ENCODE results near the gene MBNL3. TPM values are rescaled to one million over a fixed set of nuclear protein-coding genes. Genes with fewer than 3 reads are reported as not detected.
A peak's percentile ranks its signal among the peaks of the same experiment; 100 is the strongest.

Gene MBNL3
- total RNA-seq, 1 donor from 2014 or later: 21.8 TPM

- no peak for DNase-seq (ENCODE audit: low read depth, low spot score)
- Mint-ChIP-seq H3K27me3 (ENCODE audit: low read depth) (no peaks in the 10 kb centered on the region), H3K4me1 (peaks cover 7% of the 10 kb centered on the region), H3K36me3 (ENCODE audit: low read depth) (no peaks in the 10 kb centered on the region), H3K9me3 (no peaks in the 10 kb centered on the region), H3K27ac (ENCODE audit: unreplicated experiment) (no peak overlapping the region), H3K4me3 (no peak overlapping the region)
- TF ChIP-seq CTCF (conservative IDR thresholded peaks at IDR 0.05): no peak
Observed at GRCh38 chrX:132468454-132468853, 20.4 kb downstream of the MBNL3 start.

GRCh38 chrX:132467989-132468388 is 20.8 kb downstream of the MBNL3 start:
- Mint-ChIP-seq H3K4me3 (no peak overlapping the region), H3K4me1 (peaks cover 7% of the 10 kb centered on the region), H3K27me3 (ENCODE audit: low read depth) (no peaks in the 10 kb centered on the region), H3K9me3 (no peaks in the 10 kb centered on the region), H3K27ac (ENCODE audit: unreplicated experiment) (no peak overlapping the region), H3K36me3 (ENCODE audit: low read depth) (no peaks in the 10 kb centered on the region)
- no peak for TF ChIP-seq CTCF (conservative IDR thresholded peaks at IDR 0.05)
- DNase-seq (ENCODE audit: low read depth, low spot score): no peak

GRCh38 chrX:132467026-132467425 is 21.8 kb downstream of the MBNL3 start:
- H3K4me1 Mint-ChIP-seq: peaks cover 7% of the 10 kb centered on the region
- DNase-seq (ENCODE audit: low read depth, low spot score): no peak
- H3K9me3 Mint-ChIP-seq: peaks cover 2% of the 10 kb centered on the region
- H3K27ac Mint-ChIP-seq (ENCODE audit: unreplicated experiment): no peak overlapping the region
- peaks cover 3% of the 10 kb centered on the region for H3K36me3 Mint-ChIP-seq (ENCODE audit: low read depth)
- no peak for TF ChIP-seq CTCF (conservative IDR thresholded peaks at IDR 0.05)
- no peaks in the 10 kb centered on the region for H3K27me3 Mint-ChIP-seq (ENCODE audit: low read depth)
- no peak overlapping the region for H3K4me3 Mint-ChIP-seq

GRCh38 chrX:132463411-132463810 is 25.4 kb downstream of the MBNL3 start:
- Mint-ChIP-seq H3K27ac (ENCODE audit: unreplicated experiment) (no peak overlapping the region), H3K4me3 (no peak overlapping the region), H3K4me1 (peaks cover 8% of the 10 kb centered on the region), H3K36me3 (ENCODE audit: low read depth) (peaks cover 14% of the 10 kb centered on the region), H3K27me3 (ENCODE audit: low read depth) (no peaks in the 10 kb centered on the region), H3K9me3 (peaks cover 5% of the 10 kb centered on the region)
- no peak for DNase-seq (ENCODE audit: low read depth, low spot score)
- TF ChIP-seq CTCF (conservative IDR thresholded peaks at IDR 0.05): peak; percentile 69

GRCh38 chrX:132461886-132462285 is 27.0 kb downstream of the MBNL3 start:
- H3K4me1 Mint-ChIP-seq: peaks cover 8% of the 10 kb centered on the region
- H3K36me3 Mint-ChIP-seq (ENCODE audit: low read depth): peaks cover 14% of the 10 kb centered on the region
- no peak overlapping the region for H3K4me3 Mint-ChIP-seq
- no peak overlapping the region for H3K27ac Mint-ChIP-seq (ENCODE audit: unreplicated experiment)
- DNase-seq (ENCODE audit: low read depth, low spot score): no peak
- H3K27me3 Mint-ChIP-seq (ENCODE audit: low read depth): no peaks in the 10 kb centered on the region
- TF ChIP-seq CTCF (conservative IDR thresholded peaks at IDR 0.05): no peak
- peaks cover 5% of the 10 kb centered on the region for H3K9me3 Mint-ChIP-seq
